ENCODE data around the gene RFLNA.
A peak's percentile ranks its signal among the peaks of the same experiment; 100 is the strongest.

Gene RFLNA

DNA sequence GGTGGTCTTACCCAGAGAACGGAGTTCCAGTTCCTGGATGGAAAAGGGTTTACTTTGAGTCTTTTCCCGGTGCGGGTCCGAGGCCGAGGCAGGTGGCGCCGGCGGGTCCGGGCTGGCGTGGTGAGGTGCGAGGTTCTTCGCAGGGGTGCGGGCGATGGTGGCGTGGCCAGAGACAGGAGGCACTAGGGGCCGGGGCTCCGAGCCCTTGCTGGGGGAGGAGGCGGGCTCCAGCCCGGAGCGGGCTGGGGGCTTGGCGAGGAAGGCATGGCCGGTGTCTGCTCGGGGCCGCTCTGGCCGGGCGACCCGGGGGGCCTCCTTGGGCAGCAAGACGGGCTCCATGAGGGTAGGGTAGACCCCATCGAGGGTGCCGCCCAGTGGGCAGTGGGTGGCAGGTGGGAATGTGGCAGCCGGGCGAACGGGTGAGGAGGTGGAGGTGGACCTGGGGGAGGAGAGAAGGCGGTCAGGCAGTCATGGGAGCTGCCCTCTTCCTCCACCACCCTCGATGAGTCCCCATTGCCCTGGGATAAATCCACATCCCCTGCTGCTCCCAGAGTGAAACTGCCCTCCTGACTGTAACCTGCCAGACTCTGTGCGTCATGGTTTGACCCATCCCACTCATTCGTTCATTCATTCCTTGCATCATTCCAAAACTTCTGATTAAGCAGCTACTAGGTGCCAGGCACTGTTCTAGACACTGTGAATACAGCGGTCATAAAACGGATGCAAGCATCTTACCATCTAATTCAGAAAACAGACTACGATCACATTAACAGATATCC is 42.0 kb downstream of the RFLNA start:
- DNase-seq (ENCODE audit: low spot score), result no peak

DNA sequence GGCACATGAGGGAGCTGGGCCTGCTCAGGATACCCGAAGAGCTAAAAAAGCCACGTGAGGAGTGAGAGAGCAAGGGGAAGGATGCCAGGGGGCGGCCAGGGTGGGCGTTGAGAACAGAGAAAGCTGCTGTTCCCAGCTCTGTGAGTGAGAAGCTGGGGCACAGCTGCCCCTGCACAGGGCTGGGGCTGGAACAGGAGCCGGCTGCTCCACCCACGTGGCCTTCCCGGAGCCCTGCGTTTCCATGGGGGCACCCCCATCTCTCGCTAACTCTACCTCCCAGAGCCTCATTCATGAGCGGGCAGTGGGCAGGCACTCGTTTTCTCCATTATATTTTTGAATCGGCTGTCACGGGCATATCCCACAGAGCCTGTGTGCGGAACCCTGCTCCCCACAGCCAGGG is 42.7 kb downstream of the RFLNA start:
- no peak for DNase-seq (ENCODE audit: low spot score)

DNA sequence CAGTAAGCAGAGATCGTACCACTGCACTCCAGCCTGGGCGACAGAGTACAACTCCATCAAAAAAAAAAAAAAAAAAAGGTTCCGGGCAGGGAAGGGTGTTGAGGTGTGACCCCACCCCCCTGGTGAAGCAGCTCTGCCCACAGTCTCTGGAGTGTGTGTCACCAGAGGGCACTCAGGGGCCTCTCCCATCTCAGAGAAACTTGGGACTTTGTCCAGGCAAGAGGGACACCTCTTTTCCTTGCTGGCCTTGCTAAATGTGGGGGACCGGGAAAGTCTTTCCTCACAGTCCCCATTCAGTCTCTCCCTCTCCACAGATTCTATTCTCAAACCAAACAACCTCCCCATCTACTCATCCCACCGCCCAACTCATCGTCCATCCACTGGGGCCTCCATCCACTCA is 43.6 kb downstream of the RFLNA start:
- no peak for DNase-seq (ENCODE audit: low spot score)

DNA sequence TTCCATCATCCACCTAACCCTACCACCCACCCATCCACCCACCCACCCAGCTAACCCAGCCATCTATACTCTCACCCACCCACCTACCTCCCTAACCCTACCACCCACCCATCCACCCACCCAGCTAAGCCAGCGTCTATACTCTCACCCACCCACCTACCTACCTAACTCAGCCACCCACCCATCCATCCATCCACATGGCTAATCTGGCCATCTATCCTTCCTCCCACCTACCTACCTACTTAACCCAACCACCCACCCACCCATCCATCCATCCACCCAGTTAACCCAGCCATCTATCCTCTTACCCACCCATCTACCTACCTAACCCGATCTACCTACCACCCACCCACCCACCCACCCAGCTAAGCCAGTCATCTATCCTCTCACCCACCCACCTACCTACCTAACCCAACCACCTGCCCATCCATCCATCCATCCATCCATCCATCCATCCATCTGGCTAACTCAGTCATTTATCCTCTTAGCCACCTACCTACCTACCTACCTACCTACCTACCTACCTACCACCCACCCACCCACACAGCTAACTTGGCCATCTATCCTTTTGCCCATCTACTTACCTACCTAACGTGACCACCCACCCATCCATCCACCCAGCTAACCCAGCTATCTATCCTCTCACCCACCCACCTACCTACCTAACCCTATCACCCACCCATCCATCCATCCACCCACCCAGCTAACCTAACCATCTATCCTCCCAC is 44.1 kb downstream of the RFLNA start:
- no peak for DNase-seq (ENCODE audit: low spot score)

GRCh38 chr12:124340080-124340900 is 45.4 kb downstream of the RFLNA start:
- DNase-seq (ENCODE audit: low spot score), result no peak

DNA sequence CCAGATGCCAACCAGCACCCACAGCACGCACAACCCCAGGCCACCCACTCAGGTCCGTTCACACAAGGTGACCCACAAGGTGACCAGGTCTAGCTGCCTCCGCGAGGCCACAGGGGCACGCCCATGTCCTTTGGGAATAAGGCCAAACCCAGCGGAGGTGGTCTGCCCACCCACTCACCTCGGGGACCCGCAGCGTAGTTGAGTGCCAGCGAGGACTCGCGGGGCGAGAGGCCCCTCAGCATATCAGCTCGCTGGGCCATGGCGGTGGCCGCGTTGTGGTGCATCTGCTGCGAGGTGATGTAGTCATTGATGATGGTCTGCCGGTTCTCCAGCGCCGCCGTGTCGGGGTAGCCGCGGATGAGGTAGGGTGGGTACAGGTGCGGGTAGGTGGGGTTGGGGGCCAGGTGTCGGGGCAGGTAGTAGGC is 46.8 kb downstream of the RFLNA start:
- no peak for DNase-seq (ENCODE audit: low spot score)

- DNase-seq (ENCODE audit: low spot score), result no peak
Measured at GRCh38 chr12:124344022-124344421, 49.1 kb downstream of the RFLNA start.

DNA sequence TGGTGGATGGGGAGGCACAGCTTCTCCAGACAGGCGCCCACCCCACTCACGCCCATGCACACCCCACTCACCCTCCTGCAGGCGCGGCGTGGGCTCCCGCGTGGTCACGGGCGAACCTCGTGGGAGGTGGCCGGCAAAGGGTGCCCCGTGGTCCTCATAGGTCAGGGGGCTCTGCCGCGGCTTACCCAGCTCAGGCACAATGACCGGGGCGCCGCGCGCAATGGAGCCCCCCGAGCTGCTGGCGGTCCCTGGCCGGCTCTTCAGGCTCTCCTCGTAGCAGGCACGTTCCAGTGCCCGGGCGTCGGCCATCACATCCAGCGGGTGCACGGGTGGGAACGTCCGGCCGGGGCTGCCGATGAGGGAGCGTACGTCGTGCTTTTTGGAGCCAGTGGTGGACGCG is 49.6 kb downstream of the RFLNA start:
- DNase-seq (ENCODE audit: low spot score), result no peak

GRCh38 chr12:124345795-124346194 is 50.9 kb downstream of the RFLNA start:
- DNase-seq (ENCODE audit: low spot score), result no peak

DNA sequence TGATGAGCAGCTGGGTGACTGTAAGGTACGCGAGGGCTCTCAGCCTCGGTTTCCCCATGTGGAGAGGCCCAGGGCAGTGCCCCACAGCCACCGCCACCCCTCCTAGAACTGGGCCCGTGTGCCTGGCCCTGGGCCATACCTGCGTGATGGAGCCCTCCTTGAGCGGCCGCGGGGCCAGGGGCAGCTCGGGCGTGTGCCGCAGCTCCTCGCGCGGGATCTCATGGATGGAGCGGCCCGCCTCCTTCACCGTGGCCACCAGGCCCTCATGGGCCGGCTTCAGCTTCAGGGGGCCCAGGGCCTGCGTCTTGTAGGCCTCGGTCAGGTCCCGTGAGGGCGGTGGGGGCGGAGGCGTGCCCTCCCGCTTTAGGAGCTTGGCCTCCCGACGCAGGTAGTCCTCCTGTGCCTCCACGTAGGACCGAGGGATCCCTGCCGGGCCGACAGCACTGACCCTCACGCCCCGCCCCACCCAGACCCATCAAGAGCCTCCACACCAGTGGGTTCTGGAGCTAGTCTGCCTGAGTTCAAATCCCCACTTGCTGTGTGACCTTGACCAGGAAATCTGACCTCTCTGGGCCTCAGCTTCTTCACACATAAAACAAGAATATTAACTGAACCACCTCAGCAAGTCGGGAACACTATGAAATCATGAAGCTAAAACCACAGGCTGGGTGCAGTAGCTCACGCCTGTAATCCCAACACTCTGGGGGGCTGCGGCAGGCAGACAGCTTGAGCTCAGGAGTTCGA is 51.7 kb downstream of the RFLNA start:
- DNase-seq (ENCODE audit: low spot score), result no peak

- DNase-seq (ENCODE audit: low spot score), result no peak
Measured at GRCh38 chr12:124347335-124347734, 52.4 kb downstream of the RFLNA start.

DNA sequence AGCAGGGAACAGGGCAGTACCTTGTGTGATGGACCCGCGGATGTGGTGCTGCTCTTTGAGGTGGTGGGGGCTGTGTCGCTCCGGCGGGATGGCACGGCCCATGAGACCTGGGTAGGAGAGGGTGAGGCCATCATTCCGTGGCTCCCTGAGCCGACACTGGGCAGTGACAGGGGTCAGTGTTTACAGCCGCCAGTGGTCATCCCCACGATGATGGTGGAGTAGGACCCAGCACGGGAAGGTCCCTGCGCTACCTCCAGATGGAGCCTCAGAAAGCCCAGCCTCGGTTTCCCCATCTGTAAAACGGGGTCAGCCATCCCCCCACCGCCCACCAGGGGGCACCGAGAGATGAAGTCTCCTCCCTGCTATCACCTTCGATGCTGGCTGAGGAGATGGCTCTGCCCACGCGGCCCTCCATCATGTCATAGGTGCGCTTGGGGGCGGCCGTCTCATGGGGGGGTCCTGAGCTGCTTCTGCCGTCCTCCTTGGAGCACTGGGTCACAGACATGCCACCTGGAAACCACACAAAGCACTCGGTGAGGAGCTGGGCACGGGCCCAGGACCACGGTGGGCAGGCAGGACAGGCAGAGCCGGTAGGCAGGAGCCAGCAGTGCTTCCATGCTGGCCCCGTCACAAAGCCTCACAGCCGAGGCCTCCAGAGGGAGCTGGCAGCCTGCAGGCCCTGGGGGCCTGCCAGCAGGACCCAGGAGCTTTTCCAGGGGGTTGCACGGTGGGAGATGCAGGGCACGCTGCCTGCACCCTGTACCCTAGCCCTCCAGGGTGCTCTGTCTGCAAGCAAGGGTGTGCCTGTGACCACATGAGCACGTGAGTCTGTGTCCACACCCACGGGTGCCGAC is 53.1 kb downstream of the RFLNA start:
- DNase-seq (ENCODE audit: low spot score), result peak; percentile 45

DNA sequence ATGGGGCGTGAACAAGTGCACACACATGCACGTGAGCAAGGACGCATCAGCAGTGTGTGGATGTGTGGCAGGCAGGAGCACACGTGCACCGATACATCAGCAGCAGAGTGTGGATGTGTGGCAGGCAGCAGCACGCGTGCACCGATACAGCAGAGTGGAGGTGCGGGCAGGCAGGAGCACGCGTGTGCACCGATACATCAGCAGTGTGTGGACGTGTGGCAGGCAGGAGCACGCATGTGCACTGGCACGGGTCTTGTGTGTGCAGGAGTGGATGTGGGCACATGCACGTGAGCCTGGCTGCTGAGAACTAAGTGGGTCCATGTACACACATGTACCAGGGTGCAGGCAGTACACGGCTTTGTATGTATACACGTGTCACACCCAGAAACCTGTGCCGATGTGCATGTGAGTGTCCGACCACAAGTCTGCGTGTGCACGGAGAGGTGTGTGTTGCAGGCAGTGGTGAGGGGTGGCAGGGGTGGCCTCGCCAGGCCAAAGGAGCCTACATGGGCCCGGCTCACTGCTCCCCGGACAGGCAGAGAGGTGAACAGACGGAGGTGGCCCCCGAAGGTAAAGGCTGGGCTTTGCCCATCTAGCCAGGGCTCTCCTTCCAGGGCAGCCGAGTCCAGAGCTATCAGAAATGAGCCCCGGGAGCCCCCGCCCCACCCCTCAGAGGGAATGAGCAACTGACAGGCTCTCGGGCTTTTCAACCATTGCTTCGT is 53.9 kb downstream of the RFLNA start:
- DNase-seq (ENCODE audit: low spot score), result no peak

- DNase-seq (ENCODE audit: low spot score), result no peak
Measured at GRCh38 chr12:124350491-124350890, 55.6 kb downstream of the RFLNA start.

DNA sequence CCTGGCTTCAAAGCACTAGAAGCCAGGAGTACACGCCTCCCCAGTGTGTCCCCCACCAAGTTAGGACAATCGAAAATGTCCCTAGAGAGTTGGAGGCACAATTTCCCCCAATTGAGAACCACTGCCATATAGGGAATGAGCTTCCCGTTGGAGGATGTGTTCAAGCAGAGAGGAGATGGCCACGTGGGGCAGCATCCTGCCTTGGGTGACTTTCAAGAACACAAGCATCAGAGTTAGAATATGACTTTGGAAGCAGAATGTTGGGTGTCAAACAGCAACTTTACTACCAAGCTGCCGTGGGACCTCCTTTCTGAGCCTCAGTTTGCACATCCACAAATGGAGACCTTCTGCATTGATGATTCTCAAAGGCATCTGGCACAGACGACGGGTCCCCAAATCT is 56.5 kb downstream of the RFLNA start:
- DNase-seq (ENCODE audit: low spot score), result no peak

GRCh38 chr12:124352257-124352656 is 57.4 kb downstream of the RFLNA start:
- DNase-seq (ENCODE audit: low spot score), result no peak

GRCh38 chr12:124352839-124353238 is 57.9 kb downstream of the RFLNA start:
- DNase-seq (ENCODE audit: low spot score), result no peak

GRCh38 chr12:124354400-124354799 is 59.5 kb downstream of the RFLNA start:
- no peak for DNase-seq (ENCODE audit: low spot score)

- no peak for DNase-seq (ENCODE audit: low spot score)
Measured at GRCh38 chr12:124356221-124356620, 61.3 kb downstream of the RFLNA start.

DNA sequence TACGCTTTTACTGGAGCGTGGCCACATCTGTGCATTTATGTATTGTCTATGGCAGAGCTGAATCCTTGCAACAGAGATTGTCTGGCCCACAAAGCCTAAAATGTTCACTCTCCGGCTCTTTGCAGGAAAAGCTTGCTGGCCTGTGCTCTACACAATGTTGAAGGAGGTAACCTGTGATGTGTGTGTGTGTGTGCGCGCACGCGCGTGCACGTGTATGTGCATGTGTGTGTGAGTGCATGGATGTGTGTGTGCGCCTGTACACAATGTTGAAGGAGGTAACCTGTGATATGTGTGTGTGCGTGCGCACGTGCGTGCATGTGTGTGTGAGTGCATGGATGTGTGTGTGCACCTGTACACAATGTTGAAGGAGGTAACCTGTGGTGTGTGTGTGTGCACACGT is 62.7 kb downstream of the RFLNA start:
- no peak for DNase-seq (ENCODE audit: low spot score)
